GM10248 (cell line): Measurements from ENCODE around the gene TAF3.

ENCODE experiments used
- CTCF ChIA-PET: fragments of 300-600 bp; sonication (Branson Sonifier 250); formaldehyde crosslinking; extraction: SDS; loops from one replicate; lab custom pipeline; 2021; ENCODE audit warnings: antibody characterized with exemption; lab: Yijun Ruan, JAX
- POLR2A ChIA-PET: fragments of 350-650 bp; sonication (Branson Sonifier 250); formaldehyde crosslinking; extraction: SDS; loops from one replicate; lab custom pipeline; 2020; ENCODE audit warnings: antibody characterized with exemption; lab: Yijun Ruan, JAX
- DNase-seq: peaks from one replicate; pipeline ENCODE4 v3.0.0; 2012; ENCODE audit errors: extremely low spot score
- CTCF ChIP-seq: IDR thresholded peaks from 2 replicates; pipeline ENCODE4 v1.5.1; 2012; ENCODE audit warnings: mild to moderate bottlenecking, low read depth; ENCODE audit errors: extremely low read depth, missing control alignments, control extremely low read depth

TAF3 gene

GRCh38 chr10:7890781-7891180 is 72.5 kb downstream of the TAF3 start:
- no peak for TF ChIP-seq CTCF
- DNase-seq: no peak
- ChIA-PET CTCF (interaction anchor here (1.5 to 1.7 kb wide), 2 partner anchors 365 to 1412 kb away, joined by 3 read pairs; no protein-coding TSS in a partner anchor), POLR2A (no interaction called here)

GRCh38 chr10:7891634-7892033 is 73.3 kb downstream of the TAF3 start:
- DNase-seq: no peak
- ChIA-PET CTCF (interaction anchor here (1.7 kb wide), 1 partner anchor 1411 kb away, joined by 3 read pairs; no protein-coding TSS in a partner anchor), POLR2A (no interaction called here)
- no peak for TF ChIP-seq CTCF

GRCh38 chr10:7892146-7892545 is 73.8 kb downstream of the TAF3 start:
- ChIA-PET CTCF (interaction anchor here (1.7 to 2.5 kb wide), 2 partner anchors 11 to 1410 kb away, joined by 3 to 7 read pairs; no protein-coding TSS in a partner anchor), POLR2A (no interaction called here)
- DNase-seq: no peak
- no peak for TF ChIP-seq CTCF

GRCh38 chr10:7895699-7896090 is 77.4 kb downstream of the TAF3 start:
- ChIA-PET POLR2A (no interaction called here), CTCF (no interaction called here)
- DNase-seq: no peak
- TF ChIP-seq CTCF: no peak

GRCh38 chr10:7896297-7896696 is 78.0 kb downstream of the TAF3 start:
- DNase-seq: no peak
- ChIA-PET CTCF (no interaction called here), POLR2A (no interaction called here)
- no peak for TF ChIP-seq CTCF

- ChIA-PET POLR2A (no interaction called here), CTCF (no interaction called here)
- no peak for DNase-seq
- TF ChIP-seq CTCF: no peak
These were observed 83.0 kb downstream of the TAF3 start for GRCh38 chr10:7901256-7901655.

- ChIA-PET POLR2A (no interaction called here), CTCF (interaction anchor here (1.5 kb wide), 1 partner anchor 9 kb away, joined by 7 read pairs; no protein-coding TSS in a partner anchor)
- DNase-seq: no peak
- TF ChIP-seq CTCF: no peak
These were observed 84.1 kb downstream of the TAF3 start for GRCh38 chr10:7902413-7902812.
